Bronchial epithelial cell (primary cell): ENCODE data around the gene FGGY. TPM values are rescaled to one million over a fixed set of nuclear protein-coding genes. Genes with fewer than 3 reads are reported as not detected.

Experiments
- DNase-seq: peaks from one replicate; pipeline ENCODE4 v3.0.0-alpha.2; 2010; ENCODE audit warnings: low read depth
- FAIRE-seq: peaks from 2 replicates; lab custom pipeline; 2011; peaks lifted over from hg19 to GRCh38; lab: Jason Lieb, UNC
- H3K27me3 ChIP-seq: 2 replicates; pipeline ENCODE4 v1.5.1; 2011; ENCODE audit warnings: low read length; ENCODE audit not compliant: control insufficient read depth, insufficient read depth
- H3K36me3 ChIP-seq: 2 replicates; pipeline ENCODE4 v1.5.1; 2011; ENCODE audit warnings: low read length; ENCODE audit not compliant: control insufficient read depth, insufficient read depth
- H3K4me3 ChIP-seq: 2 replicates; pipeline ENCODE4 v1.5.1; 2011; ENCODE audit warnings: mild to moderate bottlenecking, low read depth, low read length, control low read depth
- CTCF ChIP-seq: IDR thresholded peaks from 2 replicates; pipeline ENCODE4 v1.5.1; 2011; ENCODE audit warnings: mild to moderate bottlenecking, moderate library complexity, low read length, control low read depth, inconsistent platforms; ENCODE audit not compliant: insufficient read depth, severe bottlenecking
- total RNA-seq: library from RNA; depleted of rRNA; stranded (reverse); fragments of >200 nt; gene quantifications from 2 replicates; pipeline ENCODE4 v1.2.1, GENCODE V29; 2014

The FGGY gene
- total RNA-seq, 1 donor from 2014 or later, result 20.0 TPM

- Histone ChIP-seq H3K4me3 (no peak overlapping the region), H3K36me3 (no peaks in the 10 kb centered on the region), H3K27me3 (no peaks in the 10 kb centered on the region)
- TF ChIP-seq CTCF, result no peak
- DNase-seq (peak; percentile 88), FAIRE-seq (no peak)
These were observed 464.5 kb downstream of the FGGY start for GRCh38 chr1:59761443-59761842.

- DNase-seq, result no peak
- no peak for FAIRE-seq
- no peaks in the 10 kb centered on the region for H3K36me3 ChIP-seq
- H3K27me3 ChIP-seq, result no peaks in the 10 kb centered on the region
- H3K4me3 ChIP-seq, result no peak overlapping the region
- TF ChIP-seq CTCF, result no peak
These were observed 466.5 kb downstream of the FGGY start for GRCh38 chr1:59763418-59763817.

GRCh38 chr1:59765011-59765730 lies 468.3 kb downstream of the FGGY start:
- H3K36me3 ChIP-seq, result no peaks in the 10 kb centered on the region
- no peak for TF ChIP-seq CTCF
- no peaks in the 10 kb centered on the region for H3K27me3 ChIP-seq
- H3K4me3 ChIP-seq, result no peak overlapping the region
- peak; percentile 93 for DNase-seq
- FAIRE-seq, result peak; percentile 73

- FAIRE-seq (no peak), DNase-seq (peak; percentile 29)
- H3K27me3 ChIP-seq, result no peaks in the 10 kb centered on the region
- TF ChIP-seq CTCF, result no peak
- H3K36me3 ChIP-seq, result no peaks in the 10 kb centered on the region
- no peak overlapping the region for H3K4me3 ChIP-seq
These were observed 469.4 kb downstream of the FGGY start for GRCh38 chr1:59766227-59766855.

- DNase-seq (peak; percentile 50), FAIRE-seq (no peak)
- no peak for TF ChIP-seq CTCF
- Histone ChIP-seq H3K36me3 (no peaks in the 10 kb centered on the region), H3K4me3 (no peak overlapping the region), H3K27me3 (no peaks in the 10 kb centered on the region)
These were observed 470.2 kb downstream of the FGGY start for GRCh38 chr1:59767119-59767518.
